Activated naive CD4-positive, alpha-beta T cell treated with anti-CD3 and anti-CD28 coated beads, Interleukin-2, amount 50 U/mL, for 72 hours (primary cell): ENCODE results near the gene DTHD1. TPM values are rescaled to one million over a fixed set of nuclear protein-coding genes. Genes with fewer than 3 reads are reported as not detected.
A peak's percentile ranks its signal among the peaks of the same experiment; 100 is the strongest.

Experiments used
- ATAC-seq, 2 donors: fragments of 150-1000 bp; cut with Tn5 transposase; 2 replicates each; pipeline ENCODE4 v1.10.0; 2021; ENCODE audit warnings: mild to moderate bottlenecking in 2 of 2, moderate library complexity in 2 of 2
- DNase-seq, 2 donors: peaks; one replicate each; pipeline ENCODE4 v3.0.0; 2021 to 2022; ENCODE audit warnings: low spot score in 2 of 2
- H3K27ac Mint-ChIP-seq, 2 donors: one replicate each; pipeline ENCODE4 v1.8.0; 2022; ENCODE audit warnings: mild to moderate bottlenecking in 2 of 2, mixed read lengths in 2 of 2
- H3K36me3 Mint-ChIP-seq, 2 donors: one replicate each; pipeline ENCODE4 v1.8.0; 2022; ENCODE audit warnings: mixed read lengths in 2 of 2
- H3K9me3 Mint-ChIP-seq, 2 donors: one replicate each; pipeline ENCODE4 v1.8.0; 2022; ENCODE audit warnings: mixed read lengths in 2 of 2
- total RNA-seq, 2 donors: library from RNA; stranded (reverse); gene quantifications; one replicate each; pipeline ENCODE4 v1.2.3, GENCODE V29; 2022

The DTHD1 gene
- total RNA-seq, 2 donors from 2014 or later, result 0.20 to 3.6 TPM

DNA sequence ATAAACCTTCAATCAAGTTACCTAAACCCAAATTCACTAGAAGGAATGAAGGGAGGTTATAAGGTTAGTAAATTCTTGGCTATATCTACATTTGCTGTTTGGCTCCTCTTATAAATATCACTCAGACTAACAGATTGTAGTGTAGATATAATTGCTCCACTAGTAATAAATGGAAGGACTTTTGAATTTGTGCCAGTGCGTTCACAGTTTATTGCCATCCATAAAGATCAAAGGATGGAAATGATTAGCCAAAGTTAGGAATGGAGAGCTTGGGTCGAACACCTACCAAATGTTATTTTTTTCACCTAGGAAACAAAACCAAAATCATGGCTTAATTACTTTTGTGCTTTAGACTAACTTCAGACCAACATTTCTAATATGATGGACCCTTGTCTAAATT lies 9.2 kb downstream of the DTHD1 start:
- H3K36me3 Mint-ChIP-seq, result peaks cover 5 to 15% of the 10 kb centered on the region in 2 donors
- ATAC-seq (no peak), DNase-seq (no peak)
- no peak overlapping the region for H3K27ac Mint-ChIP-seq
- peaks cover 0 to 4% of the 10 kb centered on the region in 2 donors for H3K9me3 Mint-ChIP-seq

DNA sequence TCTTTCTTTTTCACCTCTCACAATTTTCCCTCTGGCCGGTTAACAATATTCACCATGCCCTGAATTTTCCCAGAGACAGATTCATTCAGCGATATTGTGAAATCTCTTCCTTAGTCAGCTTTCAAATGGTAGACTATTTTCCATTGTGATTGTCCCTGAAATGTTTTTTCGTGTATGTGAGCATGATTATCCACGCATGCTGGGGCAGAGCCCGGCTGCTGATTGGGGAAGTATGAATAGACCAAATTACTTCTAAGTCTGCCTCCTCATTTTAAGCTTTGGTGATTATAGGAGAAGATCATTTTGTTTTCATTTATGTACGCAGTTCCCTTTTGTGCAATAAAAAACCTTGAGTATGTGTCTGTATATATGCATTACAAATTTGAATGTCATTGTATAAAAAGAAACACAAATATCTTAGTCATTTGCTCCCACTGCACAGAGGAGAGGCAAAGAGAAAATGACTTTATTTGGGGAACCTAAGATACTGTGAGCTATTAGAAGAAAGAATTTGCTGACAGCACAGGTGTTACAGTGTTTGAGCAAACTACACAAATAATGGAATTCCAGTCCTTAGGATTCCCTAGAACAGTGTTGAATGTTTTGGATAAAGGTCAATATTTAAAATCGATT lies 11.3 kb downstream of the DTHD1 start:
- H3K27ac Mint-ChIP-seq, result no peak overlapping the region
- ATAC-seq, result no peak
- H3K36me3 Mint-ChIP-seq, result peaks cover 0 to 9% of the 10 kb centered on the region in 2 donors
- DNase-seq, result no peak
- no peaks in the 10 kb centered on the region for H3K9me3 Mint-ChIP-seq

DNA sequence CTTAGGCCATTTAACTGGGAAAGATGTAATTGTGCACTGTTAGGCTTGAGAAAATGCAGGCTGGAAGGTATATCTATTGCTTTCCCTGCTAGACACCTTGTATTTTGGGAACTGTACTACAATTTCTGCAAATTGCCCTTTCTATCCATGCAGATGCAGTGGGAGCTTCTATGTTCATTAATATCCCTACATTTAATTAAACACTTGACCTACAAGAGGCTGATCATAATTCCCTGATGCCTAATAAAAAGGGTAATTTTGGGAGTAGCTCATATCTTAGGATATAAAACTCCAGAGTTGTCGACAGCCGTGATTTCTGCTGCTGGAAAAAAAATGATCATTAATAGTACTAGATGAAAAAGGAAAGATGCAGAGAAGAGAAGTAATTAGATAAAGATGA lies 19.7 kb downstream of the DTHD1 start:
- DNase-seq (no peak), ATAC-seq (no peak)
- H3K36me3 Mint-ChIP-seq, result peaks cover 0 to 34% of the 10 kb centered on the region in 2 donors
- no peak overlapping the region for H3K27ac Mint-ChIP-seq
- H3K9me3 Mint-ChIP-seq, result peaks cover 3 to 9% of the 10 kb centered on the region in 2 donors

DNA sequence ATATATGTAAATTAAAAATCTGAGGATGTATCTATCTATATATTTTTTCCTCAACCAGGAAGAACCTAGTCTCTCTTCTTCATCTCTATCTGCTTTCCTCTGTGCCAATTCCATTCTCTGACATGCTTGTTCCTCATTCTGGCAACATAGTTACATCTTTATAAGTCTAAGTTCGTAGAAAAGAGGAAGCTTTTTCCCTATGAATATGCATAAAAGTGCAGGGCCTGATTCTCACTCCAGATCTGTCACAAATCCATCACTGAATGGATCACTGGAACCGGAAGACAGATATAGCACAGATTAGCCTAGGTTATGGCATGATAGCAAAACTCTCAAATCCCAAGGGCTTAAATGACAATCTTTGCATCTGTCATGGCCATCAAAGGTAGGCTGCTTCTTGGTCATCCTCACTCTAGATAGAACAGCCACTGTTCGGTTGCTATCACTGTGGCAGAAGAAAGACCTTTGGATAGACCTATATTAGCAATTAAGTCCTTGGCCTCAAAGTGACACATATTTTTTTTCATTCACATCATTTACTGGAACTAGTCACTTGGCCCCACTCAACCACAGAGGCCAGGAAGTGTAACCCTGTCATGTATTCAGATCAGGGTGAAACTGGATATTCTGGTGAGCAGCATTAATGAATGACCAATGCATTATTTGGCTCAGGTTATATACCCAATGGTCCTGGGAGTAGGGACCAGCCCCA lies 22.2 kb downstream of the DTHD1 start:
- ATAC-seq, result peak; percentile 70 to 79
- H3K27ac Mint-ChIP-seq, result peak overlapping the region; percentile 16 to 76
- H3K36me3 Mint-ChIP-seq, result peaks cover 0 to 46% of the 10 kb centered on the region in 2 donors
- peaks cover 3 to 19% of the 10 kb centered on the region in 2 donors for H3K9me3 Mint-ChIP-seq
- DNase-seq, result no peak

DNA sequence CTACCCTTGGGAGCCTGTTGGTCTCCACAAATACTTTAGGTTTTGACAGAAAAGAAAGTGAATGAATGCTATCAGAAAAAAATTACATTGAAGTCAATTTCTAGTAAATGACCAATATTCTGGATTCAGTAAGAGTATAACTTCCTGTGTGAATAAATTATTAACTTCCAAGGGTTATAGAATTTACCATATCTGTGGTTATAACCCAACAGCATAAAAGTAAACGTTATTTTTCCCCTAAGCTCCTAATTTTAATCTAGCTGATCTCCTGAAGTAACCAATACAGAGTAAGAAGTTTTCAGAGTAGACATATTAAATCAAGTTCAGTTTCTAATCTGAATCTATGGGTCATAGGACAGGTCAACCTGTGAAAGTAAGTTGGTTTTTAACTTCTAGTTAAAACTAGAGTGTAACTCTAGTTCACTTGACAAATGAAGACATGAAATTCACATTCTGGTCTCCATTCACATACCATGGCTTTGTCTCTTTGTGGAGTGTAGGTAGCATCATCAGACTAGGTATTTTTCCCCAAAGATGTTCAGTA lies 22.8 kb downstream of the DTHD1 start:
- DNase-seq (no peak), ATAC-seq (peak in 1 of 2 donors; percentile 44)
- H3K27ac Mint-ChIP-seq, result peak overlapping the region; percentile 16 to 76
- H3K9me3 Mint-ChIP-seq, result peaks cover 3 to 19% of the 10 kb centered on the region in 2 donors
- H3K36me3 Mint-ChIP-seq, result peaks cover 0 to 46% of the 10 kb centered on the region in 2 donors

DNA sequence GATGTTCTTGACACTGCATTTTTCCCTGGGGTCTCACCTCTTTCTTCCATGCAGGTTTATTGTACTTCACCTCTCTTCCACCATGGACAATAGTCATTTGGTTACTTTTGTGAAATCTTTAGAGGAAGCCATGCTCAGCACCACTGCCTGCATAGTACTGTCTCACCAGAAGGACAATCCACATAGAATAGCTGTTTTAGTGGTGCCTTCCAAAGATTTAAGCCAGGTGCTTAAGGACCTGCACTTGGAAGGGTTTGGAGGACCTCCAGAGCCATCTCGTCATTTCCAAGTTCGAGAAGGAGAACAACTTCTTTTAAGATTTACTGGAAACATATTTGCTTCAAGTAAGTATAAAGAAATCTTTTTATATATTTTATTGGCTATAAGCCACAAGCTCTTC lies 26.7 kb downstream of the DTHD1 start:
- Mint-ChIP-seq H3K9me3 (peaks cover 3 to 32% of the 10 kb centered on the region in 2 donors), H3K27ac (no peak overlapping the region), H3K36me3 (peaks cover 4 to 44% of the 10 kb centered on the region in 2 donors)
- DNase-seq (no peak), ATAC-seq (no peak)

DNA sequence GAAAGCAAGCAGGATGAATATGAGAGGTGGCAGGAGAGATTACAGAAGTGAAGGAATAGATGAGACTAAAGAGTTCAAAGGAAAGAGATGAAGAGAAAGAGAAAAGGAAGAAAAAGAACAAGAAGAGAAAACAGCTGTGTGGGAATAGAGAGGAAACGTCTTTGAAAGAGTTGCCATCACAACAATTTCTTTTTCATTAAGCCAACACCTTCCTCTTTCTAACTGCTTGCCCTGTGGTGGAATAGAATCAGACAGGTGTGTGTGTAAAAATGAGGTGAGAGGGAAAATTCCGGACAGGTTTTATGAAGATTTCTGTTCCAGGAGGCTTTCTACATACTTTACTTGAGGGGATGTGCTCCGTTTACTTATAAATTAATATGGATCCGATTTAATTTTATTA lies 28.8 kb downstream of the DTHD1 start:
- no peak overlapping the region for H3K27ac Mint-ChIP-seq
- DNase-seq, result no peak
- H3K36me3 Mint-ChIP-seq, result peaks cover 4 to 41% of the 10 kb centered on the region in 2 donors
- no peak for ATAC-seq
- H3K9me3 Mint-ChIP-seq, result peaks cover 2 to 26% of the 10 kb centered on the region in 2 donors

DNA sequence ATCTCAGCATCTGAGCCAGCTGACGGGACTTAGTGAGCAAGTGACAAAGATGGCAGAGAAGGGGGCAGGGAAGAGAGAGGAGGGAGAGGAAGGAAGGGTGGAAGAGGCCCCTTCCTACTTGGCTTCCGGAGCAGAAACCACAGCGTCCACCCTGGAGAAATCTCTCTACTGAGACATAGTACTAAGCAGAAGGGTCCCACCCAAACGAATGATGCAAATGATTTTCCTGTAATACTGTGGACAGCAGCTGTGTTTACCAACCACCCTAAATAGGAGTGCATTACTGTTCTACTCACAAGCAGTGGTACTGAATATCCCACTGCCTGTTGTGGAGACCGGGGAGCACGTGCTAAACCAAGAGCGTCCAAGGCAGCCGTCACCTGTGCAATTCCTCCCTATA lies 29.4 kb downstream of the DTHD1 start:
- peak overlapping the region in 1 of 2 donors; percentile 58 for H3K27ac Mint-ChIP-seq
- peaks cover 4 to 43% of the 10 kb centered on the region in 2 donors for H3K36me3 Mint-ChIP-seq
- ATAC-seq (peak in 1 of 2 donors; percentile 35), DNase-seq (no peak)
- peaks cover 0 to 27% of the 10 kb centered on the region in 2 donors for H3K9me3 Mint-ChIP-seq

DNA sequence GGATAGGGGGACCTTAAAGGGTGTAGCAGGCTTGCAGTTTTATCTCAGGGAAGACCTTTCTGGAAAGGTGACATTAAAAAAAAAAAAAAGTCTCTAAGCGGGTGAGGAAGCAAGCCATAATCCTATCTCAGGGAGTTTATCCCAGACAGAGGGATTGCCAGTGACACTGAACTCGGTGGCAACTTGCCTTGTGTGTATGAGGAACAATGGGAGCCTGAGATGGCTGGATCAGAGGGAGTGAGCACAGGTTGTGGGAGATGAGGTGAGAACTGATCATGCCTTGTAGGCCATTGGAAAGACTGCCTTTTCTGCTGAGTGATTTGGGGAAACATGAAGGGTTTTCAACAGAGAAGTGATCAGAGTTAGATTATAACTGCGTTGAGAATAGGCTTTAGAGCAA lies 31.1 kb downstream of the DTHD1 start:
- Mint-ChIP-seq H3K27ac (no peak overlapping the region), H3K9me3 (peaks cover 0 to 22% of the 10 kb centered on the region in 2 donors), H3K36me3 (peaks cover 4 to 36% of the 10 kb centered on the region in 2 donors)
- ATAC-seq (no peak), DNase-seq (no peak)

DNA sequence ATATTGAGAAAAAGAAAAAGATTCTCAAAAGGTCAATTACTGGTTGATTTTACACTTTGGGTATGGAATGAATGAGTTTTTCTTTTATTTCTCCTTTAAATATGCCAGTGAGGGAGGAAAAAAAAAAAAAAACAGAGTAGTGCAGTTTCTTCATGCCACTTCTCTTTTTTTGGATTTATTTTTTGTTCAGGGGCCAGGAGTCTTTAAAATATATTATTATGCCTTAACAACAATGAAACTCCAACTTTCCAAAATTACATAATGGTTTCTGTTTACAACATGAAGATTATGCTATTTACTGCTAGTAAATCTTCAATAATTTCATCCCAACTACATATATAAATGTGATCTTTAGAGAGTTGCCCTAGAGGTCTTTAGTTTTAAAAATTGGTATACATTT lies 31.9 kb downstream of the DTHD1 start:
- DNase-seq, result no peak
- ATAC-seq, result no peak
- peaks cover 0 to 17% of the 10 kb centered on the region in 2 donors for H3K9me3 Mint-ChIP-seq
- H3K27ac Mint-ChIP-seq, result no peak overlapping the region
- peaks cover 4 to 31% of the 10 kb centered on the region in 2 donors for H3K36me3 Mint-ChIP-seq

DNA sequence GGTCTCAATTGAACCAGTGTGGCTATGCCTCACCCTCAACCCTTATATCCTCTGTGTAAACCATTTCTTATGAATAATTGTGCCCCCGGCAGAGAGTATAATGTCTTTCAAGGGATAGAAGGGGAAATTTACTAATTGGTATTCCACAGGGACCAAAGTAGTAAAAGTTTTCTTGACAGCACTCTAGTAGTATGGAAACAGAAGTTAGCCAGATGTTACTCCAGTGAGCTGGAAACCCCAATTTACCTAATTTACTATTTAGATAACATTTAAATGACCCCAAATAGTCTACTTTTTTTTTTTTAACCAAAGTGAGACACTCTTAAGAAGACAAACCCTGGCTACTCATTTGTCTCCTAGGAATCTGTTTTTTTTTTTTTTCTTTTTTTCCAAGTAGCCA lies 32.3 kb downstream of the DTHD1 start:
- H3K27ac Mint-ChIP-seq, result no peak overlapping the region
- H3K36me3 Mint-ChIP-seq, result peaks cover 4 to 31% of the 10 kb centered on the region in 2 donors
- H3K9me3 Mint-ChIP-seq, result peaks cover 0 to 17% of the 10 kb centered on the region in 2 donors
- DNase-seq, result no peak
- no peak for ATAC-seq

DNA sequence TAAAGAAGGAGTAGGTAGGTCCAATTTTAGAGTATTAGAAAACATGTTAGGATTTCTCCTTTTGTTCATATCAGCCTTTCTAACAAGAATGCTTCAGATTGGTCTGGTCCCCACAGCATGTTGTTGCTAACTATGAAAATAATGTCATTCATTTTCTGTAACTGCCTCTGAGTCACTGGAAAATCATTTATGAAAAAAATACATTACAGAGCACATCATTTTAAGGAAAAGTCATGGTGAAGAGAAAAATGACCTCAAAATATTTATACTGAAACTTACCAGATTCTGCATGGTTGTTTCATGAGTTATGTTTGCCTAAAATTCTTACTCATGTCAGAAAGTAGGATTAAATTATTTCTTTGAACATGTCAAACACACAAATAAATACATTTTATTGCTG lies 35.2 kb downstream of the DTHD1 start:
- ATAC-seq (peak; percentile 56 to 92), DNase-seq (no peak)
- H3K9me3 Mint-ChIP-seq, result peaks cover 0 to 17% of the 10 kb centered on the region in 2 donors
- H3K36me3 Mint-ChIP-seq, result peaks cover 0 to 37% of the 10 kb centered on the region in 2 donors
- peak overlapping the region in 1 of 2 donors; percentile 92 for H3K27ac Mint-ChIP-seq

DNA sequence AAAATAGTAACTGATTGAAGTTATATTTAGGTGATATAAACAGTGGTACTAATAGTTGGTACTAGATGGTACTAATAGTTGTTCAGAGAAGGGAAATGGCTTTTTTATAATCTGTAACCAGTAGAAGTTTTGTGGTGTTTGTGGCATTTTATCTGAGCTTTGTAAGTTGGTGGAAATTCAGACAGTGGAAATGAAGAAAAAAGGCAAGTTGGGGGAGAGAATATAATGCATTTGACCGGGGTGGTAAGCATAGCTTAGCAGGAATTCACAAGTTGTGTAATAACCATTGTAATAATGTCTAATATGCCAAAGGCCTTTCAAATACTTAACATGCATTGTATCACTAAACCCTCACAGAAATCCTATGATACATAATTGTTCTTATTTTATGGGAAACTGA lies 36.3 kb downstream of the DTHD1 start:
- ATAC-seq (no peak), DNase-seq (no peak)
- Mint-ChIP-seq H3K9me3 (peaks cover 0 to 9% of the 10 kb centered on the region in 2 donors), H3K36me3 (peaks cover 0 to 29% of the 10 kb centered on the region in 2 donors), H3K27ac (peak overlapping the region in 1 of 2 donors; percentile 27)

DNA sequence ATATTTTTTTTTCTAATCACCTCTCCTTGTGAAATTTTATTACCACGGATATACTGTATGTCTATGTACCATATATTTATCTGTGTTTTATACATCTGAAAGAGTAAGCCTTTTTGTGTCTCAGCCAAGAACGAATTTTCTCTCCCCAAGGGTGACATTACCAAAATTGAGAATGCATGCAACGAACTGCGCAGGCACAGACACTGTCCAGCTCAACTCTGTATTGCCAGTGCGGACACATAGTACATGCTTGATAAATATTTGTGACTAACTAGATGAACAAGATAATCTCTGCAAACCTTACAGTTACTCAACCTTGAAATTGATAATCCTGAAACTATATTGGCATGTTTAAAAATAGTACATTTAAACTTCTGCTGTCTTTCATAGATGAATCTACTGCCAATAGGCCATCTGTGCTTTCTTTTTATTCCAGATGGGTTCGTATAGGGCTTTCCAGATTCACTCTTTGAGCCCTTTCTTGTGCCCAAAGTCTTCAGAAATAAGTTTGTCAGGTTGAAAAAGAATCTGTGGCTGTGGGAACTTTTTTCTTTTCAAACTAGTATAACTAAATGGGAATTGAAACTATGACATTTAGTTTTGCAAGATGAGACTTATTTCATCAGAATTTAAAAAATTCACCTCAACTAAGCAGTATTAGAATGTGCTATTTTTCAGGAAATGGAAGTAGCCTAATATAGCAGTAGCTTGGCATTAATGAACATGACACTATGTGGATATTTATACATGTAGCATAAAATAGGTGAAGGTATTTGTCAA lies 38.9 kb downstream of the DTHD1 start:
- Mint-ChIP-seq H3K36me3 (peaks cover 0 to 9% of the 10 kb centered on the region in 2 donors), H3K27ac (peak overlapping the region in 1 of 2 donors; percentile 59), H3K9me3 (peaks cover 0 to 7% of the 10 kb centered on the region in 2 donors)
- DNase-seq, result no peak
- ATAC-seq, result no peak

DNA sequence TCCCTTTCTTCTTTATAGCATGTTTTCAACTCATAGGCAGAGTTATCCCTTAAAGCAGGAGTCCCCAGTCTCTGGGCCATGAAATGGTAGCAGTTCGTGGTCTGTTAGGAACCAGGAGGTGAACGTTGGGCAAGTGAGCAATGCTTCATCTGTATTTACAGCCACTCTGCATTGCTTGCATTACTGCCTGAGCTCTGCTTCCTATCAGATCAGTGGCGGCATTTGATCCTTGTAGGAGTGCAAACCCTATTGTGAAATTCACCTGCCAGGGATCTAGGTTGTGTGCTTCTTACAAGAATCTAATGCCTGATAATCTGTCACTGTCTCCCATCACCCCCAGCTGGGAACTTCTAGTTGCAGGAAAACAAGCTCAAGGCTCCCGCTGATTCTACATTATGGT lies 39.8 kb downstream of the DTHD1 start:
- no peak for ATAC-seq
- Mint-ChIP-seq H3K36me3 (peaks cover 0 to 6% of the 10 kb centered on the region in 2 donors), H3K27ac (peak overlapping the region; percentile 59 to 91), H3K9me3 (peaks cover 0 to 5% of the 10 kb centered on the region in 2 donors)
- DNase-seq, result peak in 1 of 2 donors; percentile 11

DNA sequence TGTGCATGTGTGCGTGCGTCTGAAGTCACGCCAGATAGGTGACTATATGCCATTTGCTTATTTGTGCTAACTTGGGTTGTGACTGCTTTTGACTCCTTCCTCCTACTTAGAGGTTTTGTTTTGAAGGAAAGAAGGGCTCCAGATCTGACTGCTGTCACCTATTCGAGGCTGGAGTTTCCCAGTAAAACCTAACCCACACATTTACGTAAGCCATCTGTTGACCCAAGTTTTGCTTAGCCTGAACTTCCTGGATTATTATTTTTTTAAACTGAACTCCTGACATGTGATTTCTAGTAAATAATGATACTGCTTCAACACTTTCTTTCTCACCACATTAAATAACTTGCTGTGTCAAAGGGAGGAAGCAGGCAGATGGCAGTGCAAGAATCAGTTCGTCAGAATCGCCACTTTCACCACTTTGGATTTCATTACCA lies 41.5 kb downstream of the DTHD1 start:
- peaks cover 0 to 6% of the 10 kb centered on the region in 2 donors for H3K9me3 Mint-ChIP-seq
- peak overlapping the region; percentile 88 to 98 for H3K27ac Mint-ChIP-seq
- H3K36me3 Mint-ChIP-seq, result peaks cover 0 to 6% of the 10 kb centered on the region in 2 donors
- DNase-seq (peak in 1 of 2 donors; percentile 48), ATAC-seq (peak; percentile 78 to 88)
